Measurements from ENCODE around the gene RASSF5.

GRCh38 chr1:206537141-206537540 lies 29.8 kb downstream of the RASSF5 start:
- no peak for TF ChIP-seq POLR2AphosphoS5 (IDR thresholded peaks at IDR 0.05; ENCODE audit: low read depth, low read length)
- no peak for TF ChIP-seq REST (IDR thresholded peaks at IDR 0.05; ENCODE audit: insufficient read depth in 1 of 2, low read depth in 2 of 2, low read length in 2 of 2)
- no peak for TF ChIP-seq FOXP2 (optimal IDR thresholded peaks at IDR 0.05; ENCODE audit: borderline replicate concordance, extremely low read depth, extremely low read length, insufficient read depth)

Measured in PFSK-1 (cell line).